ENCODE results near the gene CGN.
A peak's percentile ranks its signal among the peaks of the same experiment; 100 is the strongest.

CGN gene

DNA sequence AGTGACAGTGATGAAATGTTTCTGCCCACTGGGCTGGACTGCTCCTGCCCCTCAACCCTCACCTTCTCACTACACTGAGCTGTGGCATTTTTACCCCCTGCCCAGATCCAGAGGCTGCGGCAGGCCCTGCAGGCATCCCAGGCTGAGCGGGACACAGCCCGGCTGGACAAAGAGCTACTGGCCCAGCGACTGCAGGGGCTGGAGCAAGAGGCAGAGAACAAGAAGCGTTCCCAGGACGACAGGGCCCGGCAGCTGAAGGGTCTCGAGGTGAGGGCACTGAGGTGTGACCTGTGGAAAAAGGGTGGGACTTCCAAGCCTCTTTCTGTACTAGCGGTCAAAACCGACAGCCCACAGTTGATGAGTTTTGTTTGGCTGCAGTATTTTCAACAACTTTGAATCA, 22.7 kb downstream of the CGN start:
- H3K27ac ChIP-seq (ENCODE audit: insufficient read depth, low read depth, low read length, poor library complexity, severe bottlenecking): no peak overlapping the region
- H3K4me3 ChIP-seq (ENCODE audit: insufficient read depth, low read depth, low read length): no peak overlapping the region
- H3K9me3 ChIP-seq (ENCODE audit: control insufficient read depth, low read length): no peaks in the 10 kb centered on the region
- no peaks in the 10 kb centered on the region for H3K4me1 ChIP-seq (ENCODE audit: control insufficient read depth, insufficient read depth, low read length)
- no peaks in the 10 kb centered on the region for H3K27me3 ChIP-seq (ENCODE audit: control insufficient read depth, insufficient read depth, low read length, poor library complexity, severe bottlenecking)
- 81% methylated on average over 10 of the region's 10 CpGs for WGBS, 2 experiments
- no peaks in the 10 kb centered on the region for H3K36me3 ChIP-seq (ENCODE audit: control insufficient read depth, insufficient read depth, low read length)

DNA sequence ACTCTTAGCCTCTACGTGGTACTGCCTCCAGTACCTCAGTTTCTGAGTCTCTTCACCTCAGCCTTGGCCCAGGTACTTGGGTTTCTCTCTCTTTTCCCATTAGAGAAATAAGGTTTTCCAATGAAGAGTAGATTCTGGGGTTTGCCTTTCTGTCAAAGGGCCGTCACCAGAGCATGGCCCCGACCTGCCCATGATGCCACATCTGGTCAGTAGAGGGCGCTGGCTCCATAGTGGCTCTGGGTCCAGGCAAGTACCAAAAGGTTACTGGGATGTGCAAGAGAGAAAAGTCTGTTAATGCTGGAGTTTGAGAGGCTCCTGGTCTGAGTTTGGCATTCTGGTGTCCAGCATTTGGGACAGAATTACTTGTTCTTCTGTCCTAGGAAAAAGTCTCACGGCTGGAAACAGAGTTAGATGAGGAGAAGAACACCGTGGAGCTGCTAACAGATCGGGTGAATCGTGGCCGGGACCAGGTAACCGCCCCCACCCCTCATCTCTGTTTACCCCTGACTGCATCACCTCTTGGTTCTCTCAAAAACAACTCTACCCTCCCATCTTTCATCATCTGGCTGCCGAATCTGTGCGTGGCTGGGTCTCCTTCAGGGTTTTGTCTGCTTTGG, 23.6 kb downstream of the CGN start:
- H3K4me3 ChIP-seq (ENCODE audit: insufficient read depth, low read depth, low read length): no peak overlapping the region
- no peaks in the 10 kb centered on the region for H3K36me3 ChIP-seq (ENCODE audit: control insufficient read depth, insufficient read depth, low read length)
- H3K4me1 ChIP-seq (ENCODE audit: control insufficient read depth, insufficient read depth, low read length): peaks cover 5% of the 10 kb centered on the region
- H3K27me3 ChIP-seq (ENCODE audit: control insufficient read depth, insufficient read depth, low read length, poor library complexity, severe bottlenecking): no peaks in the 10 kb centered on the region
- WGBS, 2 experiments: 66 to 75% methylated on average over 12 of the region's 12 CpGs
- H3K27ac ChIP-seq (ENCODE audit: insufficient read depth, low read depth, low read length, poor library complexity, severe bottlenecking): no peak overlapping the region
- H3K9me3 ChIP-seq (ENCODE audit: control insufficient read depth, low read length): no peaks in the 10 kb centered on the region

DNA sequence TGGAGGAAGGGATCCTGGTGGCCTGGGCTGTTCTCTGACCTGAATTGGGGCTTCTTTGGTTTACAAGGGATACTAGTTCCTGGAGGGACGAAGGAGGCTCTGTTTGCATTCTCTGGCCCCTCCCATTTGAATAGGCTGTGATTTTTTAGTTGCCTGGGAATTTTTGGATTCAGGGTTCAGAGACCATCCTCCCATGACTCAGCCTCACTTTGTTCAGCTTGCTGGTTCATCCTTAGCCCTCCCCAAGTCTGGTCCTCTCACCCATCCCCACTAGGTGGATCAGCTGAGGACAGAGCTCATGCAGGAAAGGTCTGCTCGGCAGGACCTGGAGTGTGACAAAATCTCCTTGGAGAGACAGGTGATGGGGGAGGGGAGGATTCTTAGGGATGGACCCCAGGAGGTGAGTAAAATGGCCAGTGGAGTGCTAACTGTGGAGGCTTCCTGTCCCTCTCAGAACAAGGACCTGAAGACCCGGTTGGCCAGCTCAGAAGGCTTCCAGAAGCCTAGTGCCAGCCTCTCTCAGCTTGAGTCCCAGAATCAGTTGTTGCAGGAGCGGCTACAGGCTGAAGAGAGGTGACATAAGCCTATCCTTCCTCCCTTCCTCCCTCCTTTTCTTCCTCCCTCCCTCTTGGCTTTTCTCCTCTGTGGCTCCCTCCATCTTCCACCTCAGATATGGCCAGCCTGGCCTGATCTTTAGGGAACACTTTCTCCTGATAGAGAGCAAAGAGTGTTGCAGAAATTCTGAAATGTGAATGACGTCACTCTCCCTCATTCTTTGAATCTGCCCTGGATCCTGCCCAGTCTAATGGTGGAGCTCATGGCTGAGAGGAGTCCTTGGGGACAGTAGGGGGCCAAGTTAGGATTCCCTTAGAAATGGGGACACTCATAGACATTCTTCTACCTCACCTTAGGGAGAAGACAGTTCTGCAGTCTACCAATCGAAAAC, 24.4 kb downstream of the CGN start:
- H3K27me3 ChIP-seq (ENCODE audit: control insufficient read depth, insufficient read depth, low read length, poor library complexity, severe bottlenecking): no peaks in the 10 kb centered on the region
- WGBS, 2 experiments: 85 to 92% methylated on average over 6 of the region's 6 CpGs

DNA sequence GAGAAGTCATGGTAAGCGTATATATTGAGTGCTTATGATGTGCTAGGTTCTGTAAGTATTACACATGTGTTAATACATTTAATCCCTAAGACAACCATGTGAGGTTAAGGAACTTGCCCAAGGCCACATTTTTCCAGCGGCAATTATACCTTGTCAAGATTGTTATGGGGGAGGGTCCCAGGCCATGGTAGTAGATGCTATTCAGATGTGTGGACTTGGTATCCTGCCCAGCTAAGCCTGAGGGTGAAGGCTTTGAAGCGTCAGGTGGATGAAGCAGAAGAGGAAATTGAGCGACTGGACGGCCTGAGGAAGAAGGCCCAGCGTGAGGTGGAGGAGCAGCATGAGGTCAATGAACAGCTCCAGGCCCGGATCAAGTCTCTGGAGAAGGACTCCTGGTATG, 25.3 kb downstream of the CGN start:
- H3K27ac ChIP-seq (ENCODE audit: insufficient read depth, low read depth, low read length, poor library complexity, severe bottlenecking): no peak overlapping the region
- H3K4me1 ChIP-seq (ENCODE audit: control insufficient read depth, insufficient read depth, low read length): peaks cover 10% of the 10 kb centered on the region
- no peaks in the 10 kb centered on the region for H3K9me3 ChIP-seq (ENCODE audit: control insufficient read depth, low read length)
- WGBS, 2 experiments: 88 to 94% methylated on average over 7 of the region's 7 CpGs
- no peaks in the 10 kb centered on the region for H3K27me3 ChIP-seq (ENCODE audit: control insufficient read depth, insufficient read depth, low read length, poor library complexity, severe bottlenecking)
- no peaks in the 10 kb centered on the region for H3K36me3 ChIP-seq (ENCODE audit: control insufficient read depth, insufficient read depth, low read length)
- no peak overlapping the region for H3K4me3 ChIP-seq (ENCODE audit: insufficient read depth, low read depth, low read length)

More for the DNA sequence above, 24.4 kb downstream of the CGN start:
- H3K4me1 ChIP-seq (ENCODE audit: control insufficient read depth, insufficient read depth, low read length): peaks cover 5% of the 10 kb centered on the region
- no peak overlapping the region for H3K4me3 ChIP-seq (ENCODE audit: insufficient read depth, low read depth, low read length)
- no peaks in the 10 kb centered on the region for H3K9me3 ChIP-seq (ENCODE audit: control insufficient read depth, low read length)
- H3K27ac ChIP-seq (ENCODE audit: insufficient read depth, low read depth, low read length, poor library complexity, severe bottlenecking): no peak overlapping the region
- H3K36me3 ChIP-seq (ENCODE audit: control insufficient read depth, insufficient read depth, low read length): no peaks in the 10 kb centered on the region

DNA sequence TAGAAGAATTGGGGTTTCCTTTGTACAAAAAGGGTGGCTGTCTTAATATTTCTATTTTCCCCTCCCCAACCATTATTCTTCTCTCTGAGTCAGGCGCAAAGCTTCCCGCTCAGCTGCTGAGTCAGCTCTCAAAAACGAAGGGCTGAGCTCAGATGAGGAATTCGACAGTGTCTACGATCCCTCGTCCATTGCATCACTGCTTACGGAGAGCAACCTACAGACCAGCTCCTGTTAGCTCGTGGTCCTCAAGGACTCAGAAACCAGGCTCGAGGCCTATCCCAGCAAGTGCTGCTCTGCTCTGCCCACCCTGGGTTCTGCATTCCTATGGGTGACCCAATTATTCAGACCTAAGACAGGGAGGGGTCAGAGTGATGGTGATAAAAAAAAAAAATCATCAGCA, 25.9 kb downstream of the CGN start:
- WGBS, 2 experiments: 90 to 91% methylated on average over 9 of the region's 9 CpGs
- Histone ChIP-seq H3K36me3 (ENCODE audit: control insufficient read depth, insufficient read depth, low read length) (no peaks in the 10 kb centered on the region), H3K9me3 (ENCODE audit: control insufficient read depth, low read length) (no peaks in the 10 kb centered on the region), H3K27me3 (ENCODE audit: control insufficient read depth, insufficient read depth, low read length, poor library complexity, severe bottlenecking) (no peaks in the 10 kb centered on the region), H3K4me1 (ENCODE audit: control insufficient read depth, insufficient read depth, low read length) (peaks cover 14% of the 10 kb centered on the region), H3K27ac (ENCODE audit: insufficient read depth, low read depth, low read length, poor library complexity, severe bottlenecking) (no peak overlapping the region), H3K4me3 (ENCODE audit: insufficient read depth, low read depth, low read length) (no peak overlapping the region)

DNA sequence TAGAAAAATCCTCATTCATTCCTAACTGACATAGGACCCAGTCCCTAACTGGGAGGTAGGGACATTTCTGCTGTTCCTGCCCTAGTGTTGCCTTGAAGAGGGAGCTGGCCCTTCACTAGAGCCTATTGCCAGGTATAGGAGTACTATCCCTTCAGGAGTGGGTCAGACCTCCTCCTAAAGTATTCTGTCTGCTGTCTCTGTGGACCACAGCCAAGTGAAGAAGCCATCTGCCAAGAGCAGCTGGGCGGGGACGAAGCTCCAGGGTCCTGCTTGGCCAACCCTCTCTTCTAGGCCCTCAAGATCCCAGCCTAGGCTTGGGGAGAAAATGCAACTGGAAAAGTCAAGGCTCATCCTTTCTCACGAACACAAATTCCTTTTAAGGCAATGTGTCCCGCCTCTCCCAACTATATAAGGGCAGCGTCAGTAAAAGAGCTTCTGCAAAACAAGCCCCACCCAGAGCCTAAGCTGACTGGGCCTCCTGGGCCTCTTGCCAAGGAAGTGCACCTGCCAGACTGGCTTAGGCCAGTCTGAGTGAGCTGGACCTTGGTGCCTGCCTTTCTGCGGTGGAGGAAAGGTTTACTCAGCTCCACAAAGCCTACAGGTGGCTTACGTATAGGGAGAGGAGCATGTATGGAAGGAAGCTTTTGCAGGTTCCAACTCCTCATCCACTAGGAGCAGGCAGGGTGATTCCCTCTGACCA, 28.3 kb downstream of the CGN start:
- whole genome bisulfite sequencing, 2 experiments: 62% methylated on average over 7 of the region's 7 CpGs
- Histone ChIP-seq H3K27ac (ENCODE audit: insufficient read depth, low read depth, low read length, poor library complexity, severe bottlenecking) (no peak overlapping the region), H3K36me3 (ENCODE audit: control insufficient read depth, insufficient read depth, low read length) (no peaks in the 10 kb centered on the region), H3K4me3 (ENCODE audit: insufficient read depth, low read depth, low read length) (peak overlapping the region; percentile 68), H3K9me3 (ENCODE audit: control insufficient read depth, low read length) (no peaks in the 10 kb centered on the region), H3K27me3 (ENCODE audit: control insufficient read depth, insufficient read depth, low read length, poor library complexity, severe bottlenecking) (no peaks in the 10 kb centered on the region), H3K4me1 (ENCODE audit: control insufficient read depth, insufficient read depth, low read length) (peaks cover 14% of the 10 kb centered on the region)

DNA sequence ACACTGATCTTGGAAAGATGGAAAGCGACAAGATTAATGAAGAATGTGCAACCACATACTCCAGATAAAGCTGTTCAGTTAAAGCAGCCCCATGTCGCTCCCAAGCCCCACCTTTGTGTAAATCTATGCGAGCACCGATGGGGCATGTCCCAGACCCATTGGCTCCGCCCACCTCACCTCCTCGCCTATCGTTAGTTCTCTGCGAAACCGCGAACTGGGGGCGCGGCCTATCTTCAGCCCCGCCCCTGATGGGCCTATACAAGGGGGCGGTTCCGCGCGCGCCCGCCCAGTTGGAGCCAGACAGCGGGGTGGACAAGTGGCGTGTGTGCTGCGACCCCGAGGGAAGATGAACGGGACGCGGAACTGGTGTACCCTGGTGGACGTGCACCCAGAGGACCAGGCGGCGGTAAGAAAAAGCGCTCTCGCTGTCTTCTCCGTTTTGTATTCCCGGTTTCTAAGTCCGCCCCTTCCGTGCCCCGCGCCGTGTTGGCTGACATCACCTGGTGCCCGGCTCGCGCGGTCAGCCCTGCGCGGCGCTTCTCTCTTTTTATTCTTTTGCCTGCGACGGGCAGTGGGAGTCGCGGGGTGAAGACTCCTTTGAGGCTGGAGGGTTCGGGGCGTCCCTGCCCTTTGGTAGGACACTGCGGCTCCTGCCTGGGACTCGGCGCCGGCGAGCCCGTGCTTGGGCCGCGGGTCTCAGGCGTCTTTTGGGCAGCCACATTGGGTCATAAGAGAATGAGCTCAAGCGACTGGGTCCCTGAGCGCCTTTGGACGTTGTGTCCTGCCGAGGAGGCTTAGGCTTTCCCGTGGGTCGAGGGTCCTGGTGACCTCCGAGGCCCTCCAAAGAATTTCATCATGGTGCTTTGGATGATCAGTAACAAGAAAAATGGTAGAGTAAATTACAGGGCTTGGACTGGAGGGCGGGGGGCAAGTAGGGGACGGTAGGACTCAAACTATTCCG, 29.1 kb downstream of the CGN start, which contains the start of gene TUFT1:
TSS of gene TUFT1 (plus strand) at position 289 of the 961 bp plus-strand sequence. CDS start at position 347, 58 bp downstream.
- Histone ChIP-seq H3K9me3 (ENCODE audit: control insufficient read depth, low read length) (no peaks in the 10 kb centered on the region), H3K36me3 (ENCODE audit: control insufficient read depth, insufficient read depth, low read length) (no peaks in the 10 kb centered on the region), H3K4me1 (ENCODE audit: control insufficient read depth, insufficient read depth, low read length) (peaks cover 14% of the 10 kb centered on the region), H3K27ac (ENCODE audit: insufficient read depth, low read depth, low read length, poor library complexity, severe bottlenecking) (no peak within 1 kb of the TSS), H3K27me3 (ENCODE audit: control insufficient read depth, insufficient read depth, low read length, poor library complexity, severe bottlenecking) (no peaks in the 10 kb centered on the region), H3K4me3 (ENCODE audit: insufficient read depth, low read depth, low read length) (peak within 1 kb of the TSS; percentile 68)
- 1% methylated on average over 70 of the region's 70 CpGs for WGBS, 2 experiments

DNA sequence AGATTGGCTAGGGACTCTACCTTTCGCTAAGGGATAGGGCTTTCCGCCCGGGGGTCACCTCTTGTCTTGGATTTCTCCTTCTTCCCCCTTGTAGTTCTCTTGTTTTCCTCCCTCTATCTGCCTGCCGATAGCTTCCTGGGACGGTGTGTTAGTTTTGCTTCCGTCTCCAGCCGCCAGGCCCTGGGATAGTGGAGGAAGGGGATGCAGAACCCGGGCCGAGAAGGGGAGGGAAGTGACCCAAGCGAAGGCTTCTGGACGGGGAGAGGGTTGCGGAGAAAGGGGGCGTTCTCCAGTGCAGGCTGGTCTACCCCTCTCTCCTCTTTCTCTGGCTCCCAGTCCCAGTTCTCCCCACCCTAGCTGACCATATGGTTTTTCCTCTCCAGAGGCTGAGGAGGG, 29.8 kb downstream of the CGN start:
- Histone ChIP-seq H3K27ac (ENCODE audit: insufficient read depth, low read depth, low read length, poor library complexity, severe bottlenecking) (no peak overlapping the region), H3K27me3 (ENCODE audit: control insufficient read depth, insufficient read depth, low read length, poor library complexity, severe bottlenecking) (no peaks in the 10 kb centered on the region), H3K36me3 (ENCODE audit: control insufficient read depth, insufficient read depth, low read length) (no peaks in the 10 kb centered on the region), H3K4me1 (ENCODE audit: control insufficient read depth, insufficient read depth, low read length) (peaks cover 14% of the 10 kb centered on the region), H3K9me3 (ENCODE audit: control insufficient read depth, low read length) (no peaks in the 10 kb centered on the region), H3K4me3 (ENCODE audit: insufficient read depth, low read depth, low read length) (peak overlapping the region; percentile 68)
- 0 to 1% methylated on average over 13 of the region's 13 CpGs for WGBS, 2 experiments

DNA sequence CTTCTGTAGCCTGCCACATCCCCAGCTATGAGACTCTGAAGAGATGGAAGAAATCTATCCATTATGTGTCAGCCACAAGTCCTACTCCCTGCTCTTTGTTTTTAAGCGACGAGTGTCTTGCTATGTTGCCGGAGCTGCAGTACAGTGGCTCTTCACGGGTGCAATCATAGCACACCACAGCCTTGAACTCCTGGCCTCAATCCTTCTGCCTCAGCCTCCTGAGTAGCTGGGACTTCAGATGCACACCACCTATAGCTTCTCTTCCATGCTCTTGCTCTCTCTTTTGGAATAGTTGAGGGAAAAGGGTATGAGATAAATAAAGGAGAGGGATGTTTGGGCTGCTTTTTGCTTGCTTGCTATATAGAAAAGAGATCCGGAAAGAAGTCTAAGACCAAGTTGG, 30.6 kb downstream of the CGN start:
- Histone ChIP-seq H3K4me3 (ENCODE audit: insufficient read depth, low read depth, low read length) (peak overlapping the region; percentile 68), H3K4me1 (ENCODE audit: control insufficient read depth, insufficient read depth, low read length) (peaks cover 14% of the 10 kb centered on the region), H3K27me3 (ENCODE audit: control insufficient read depth, insufficient read depth, low read length, poor library complexity, severe bottlenecking) (no peaks in the 10 kb centered on the region), H3K27ac (ENCODE audit: insufficient read depth, low read depth, low read length, poor library complexity, severe bottlenecking) (no peak overlapping the region), H3K36me3 (ENCODE audit: control insufficient read depth, insufficient read depth, low read length) (no peaks in the 10 kb centered on the region), H3K9me3 (ENCODE audit: control insufficient read depth, low read length) (no peaks in the 10 kb centered on the region)
- 77 to 80% methylated on average over 5 of the region's 5 CpGs for WGBS, 2 experiments
